Stimulated activated CD8-positive, alpha-beta memory T cell treated with anti-CD3 and anti-CD28 coated beads, Interleukin-2, amount 100 ng/mL, for 48 hours (primary cell): ENCODE measurements around the gene MOB4.
"Not testable (repeated sequence)": the region's sequence is repeated elsewhere in the genome, so short reads cannot be mapped to it uniquely, and the experiment has no call there.

ENCODE experiments used
- DNase-seq, 2 donors: peaks; one replicate each; pipeline ENCODE4 v3.0.0-alpha.2; 2020; ENCODE audit warnings: low read depth in 2 of 2

Gene MOB4

GRCh38 chr2:197515739-197516392, at the start of gene MOB4:
Gene MOB4 (plus strand): TSS chr2:197516066. CDS start chr2:197516087, 21 bp downstream.
- peak; percentile 89 to 92 for DNase-seq

- DNase-seq = no peak
Observed at GRCh38 chr2:197472166-197472565, 43.7 kb upstream of the MOB4 start.

- no peak for DNase-seq
Observed at GRCh38 chr2:197477797-197478196, 38.1 kb upstream of the MOB4 start.

DNA sequence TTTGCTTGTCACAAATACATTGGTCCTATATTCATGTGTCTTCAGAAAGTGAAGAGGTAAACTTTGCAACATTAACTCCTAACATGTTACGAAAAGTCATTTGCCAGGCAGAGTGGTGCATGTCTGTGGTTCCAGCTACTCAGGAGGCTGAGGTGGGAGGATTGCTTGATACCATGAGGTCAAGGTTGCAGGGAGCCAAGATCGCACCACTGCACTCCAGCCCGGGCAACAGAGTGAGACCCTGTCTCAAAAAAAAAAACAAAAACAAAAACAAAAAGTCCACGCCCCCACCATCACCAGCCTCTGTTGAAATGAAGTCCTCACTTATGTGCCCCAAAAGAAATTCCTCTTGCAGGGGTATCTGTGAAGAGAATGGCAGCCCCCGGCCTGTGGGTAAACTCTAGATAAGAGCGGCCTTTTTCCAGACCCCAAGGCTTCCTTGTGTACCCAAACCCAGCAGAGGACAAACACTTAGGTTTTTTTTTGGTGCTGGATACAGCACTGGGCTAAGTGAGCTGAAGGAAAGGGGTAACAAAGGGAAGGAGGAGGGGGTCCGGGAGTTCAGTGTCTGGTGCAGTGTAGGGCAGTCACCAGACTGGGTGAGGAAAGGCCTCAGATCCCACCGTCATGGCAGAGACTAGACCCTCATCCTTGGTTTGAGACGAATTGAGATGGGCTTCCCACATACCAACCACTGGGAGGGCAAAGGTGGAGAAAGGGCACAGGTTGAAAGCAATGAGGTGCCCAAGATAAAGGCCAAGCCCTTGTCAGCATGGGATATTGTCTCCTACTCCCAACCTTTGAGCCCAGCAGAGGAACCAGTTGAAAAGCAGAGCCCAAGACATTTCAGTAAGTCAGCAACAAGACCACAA, 35.5 kb upstream of the MOB4 start:
- no peak for DNase-seq

- not testable (repeated sequence) for DNase-seq
Observed at GRCh38 chr2:197484248-197484647, 31.6 kb upstream of the MOB4 start.

- no peak for DNase-seq
Observed at GRCh38 chr2:197486175-197486574, 29.7 kb upstream of the MOB4 start.

- DNase-seq = no peak
Observed at GRCh38 chr2:197487385-197487784, 28.5 kb upstream of the MOB4 start.

DNA sequence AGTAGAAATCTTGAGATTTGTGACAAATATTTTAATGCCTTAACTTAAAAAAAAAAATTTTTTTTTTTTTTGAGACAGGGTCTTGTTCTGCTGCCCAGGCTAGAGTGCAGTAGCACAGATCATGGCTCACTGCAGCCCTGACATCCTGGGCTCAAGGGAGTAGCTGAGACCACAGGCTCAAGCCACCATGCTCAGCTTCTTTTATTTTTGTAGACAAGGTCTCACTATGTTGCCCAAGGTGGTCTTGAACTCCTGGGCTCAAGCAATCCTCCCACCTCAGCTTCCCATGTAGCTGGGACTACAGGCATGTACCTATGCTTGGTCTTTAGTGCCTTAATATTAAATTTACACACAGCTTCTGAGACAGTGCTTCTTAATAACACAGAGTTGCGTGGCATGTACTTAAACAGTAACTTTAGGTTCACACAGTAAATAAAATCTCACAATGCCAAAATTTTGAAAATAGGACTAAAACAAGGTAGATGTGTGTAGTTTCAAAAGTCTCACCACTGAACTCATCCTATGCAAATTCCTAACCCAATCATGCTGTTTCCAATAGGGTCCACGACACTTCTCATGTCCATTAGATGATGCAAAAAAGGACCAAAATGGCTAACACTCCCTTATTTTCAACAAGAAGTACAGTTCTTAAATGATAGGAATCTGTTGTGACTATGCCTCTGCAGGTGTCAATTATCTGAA, 20.3 kb upstream of the MOB4 start:
- no peak for DNase-seq

DNA sequence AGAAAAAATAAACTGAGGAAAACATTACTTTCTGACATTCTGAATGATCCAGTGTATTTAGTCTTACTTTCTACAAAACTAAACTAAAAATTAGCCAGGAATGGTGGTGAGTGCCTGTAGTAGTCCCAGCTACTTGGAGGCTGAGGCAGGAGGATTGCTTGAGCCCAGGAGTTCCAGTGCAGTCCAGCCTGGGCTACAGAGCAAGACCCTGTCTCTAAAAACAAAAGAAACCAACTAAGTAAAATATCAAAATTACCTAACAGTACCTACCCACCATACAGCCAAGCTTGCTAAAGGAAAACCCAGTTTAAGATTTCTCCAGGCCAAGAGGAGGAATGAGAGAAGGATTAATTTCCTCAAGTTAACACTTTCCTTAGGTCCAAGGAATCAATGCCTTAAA, 19.2 kb upstream of the MOB4 start:
- no peak for DNase-seq

GRCh38 chr2:197497326-197497725, 18.5 kb upstream of the MOB4 start:
- DNase-seq = no peak

- DNase-seq = no peak
Observed at GRCh38 chr2:197498235-197498936, 17.5 kb upstream of the MOB4 start.

GRCh38 chr2:197498937-197499593, 16.8 kb upstream of the MOB4 start:
- peak; percentile 34 to 40 for DNase-seq

GRCh38 chr2:197499594-197500502, 16.0 kb upstream of the MOB4 start, which contains the start of the genes HSPD1 and HSPE1:
Gene HSPD1 (minus strand): TSS chr2:197499840. CDS start chr2:197498848, 992 bp downstream.
Gene HSPE1 (plus strand): TSS chr2:197500379. CDS start chr2:197500437, 58 bp downstream.
- peak; percentile 96 to 97 for DNase-seq

- DNase-seq = no peak
Observed at GRCh38 chr2:197500503-197501131, 15.2 kb upstream of the MOB4 start.

- no peak for DNase-seq
Observed at GRCh38 chr2:197502201-197502600, 13.7 kb upstream of the MOB4 start.

GRCh38 chr2:197502685-197503084, 13.2 kb upstream of the MOB4 start:
- no peak for DNase-seq

GRCh38 chr2:197504000-197504399, 11.9 kb upstream of the MOB4 start:
- no peak for DNase-seq

GRCh38 chr2:197504512-197504911, 11.4 kb upstream of the MOB4 start:
- no peak for DNase-seq

DNA sequence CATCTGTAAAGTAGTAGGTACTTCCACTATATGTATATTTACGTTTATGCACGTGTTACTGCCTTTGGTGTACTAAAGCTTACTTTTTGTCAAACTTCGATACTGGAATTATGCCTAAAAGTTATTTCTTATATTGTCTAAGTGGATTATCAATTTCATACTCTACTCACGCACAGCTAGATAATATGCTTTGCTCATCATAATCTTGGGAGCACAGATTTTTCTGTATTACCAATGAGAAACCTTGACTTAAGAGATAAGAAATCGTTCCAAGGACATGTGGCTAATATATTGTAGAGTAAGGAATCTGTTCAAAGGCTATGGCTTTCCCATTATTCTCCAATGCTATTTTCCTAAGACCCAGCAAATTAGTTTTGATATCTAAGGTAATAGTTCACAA, 9.2 kb upstream of the MOB4 start:
- DNase-seq = no peak

DNA sequence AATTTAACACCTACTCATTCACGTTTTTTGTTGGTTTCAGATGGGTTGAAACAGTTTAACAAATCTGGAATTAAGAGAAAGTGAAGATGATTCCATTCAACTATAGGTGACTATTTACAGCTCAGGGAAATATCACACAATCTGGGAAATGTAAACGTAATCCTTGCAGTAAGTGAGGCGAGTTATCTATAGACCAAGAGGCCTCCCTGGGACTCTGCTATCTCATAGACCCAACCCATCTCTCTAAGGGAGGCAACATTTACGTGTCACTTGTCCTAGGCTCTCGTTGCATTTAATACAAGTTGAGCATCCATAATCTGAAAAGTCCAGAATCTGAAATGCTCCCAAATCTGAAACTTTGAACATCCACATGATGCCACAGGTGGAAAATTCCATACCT, 2.0 kb upstream of the MOB4 start:
- DNase-seq = no peak
